Activated T-helper 9 cell treated with anti-CD3 and anti-CD28 coated beads, Interleukin-2, amount 50 U/mL, for 16 hours (primary cell): Measurements from ENCODE around the gene P4HA2.
A peak's percentile ranks its signal among the peaks of the same experiment; 100 is the strongest.

Experiments used
- DNase-seq: peaks from one replicate; pipeline ENCODE4 v3.0.0-alpha.2; 2020; ENCODE audit warnings: low read depth

The P4HA2 gene

DNA sequence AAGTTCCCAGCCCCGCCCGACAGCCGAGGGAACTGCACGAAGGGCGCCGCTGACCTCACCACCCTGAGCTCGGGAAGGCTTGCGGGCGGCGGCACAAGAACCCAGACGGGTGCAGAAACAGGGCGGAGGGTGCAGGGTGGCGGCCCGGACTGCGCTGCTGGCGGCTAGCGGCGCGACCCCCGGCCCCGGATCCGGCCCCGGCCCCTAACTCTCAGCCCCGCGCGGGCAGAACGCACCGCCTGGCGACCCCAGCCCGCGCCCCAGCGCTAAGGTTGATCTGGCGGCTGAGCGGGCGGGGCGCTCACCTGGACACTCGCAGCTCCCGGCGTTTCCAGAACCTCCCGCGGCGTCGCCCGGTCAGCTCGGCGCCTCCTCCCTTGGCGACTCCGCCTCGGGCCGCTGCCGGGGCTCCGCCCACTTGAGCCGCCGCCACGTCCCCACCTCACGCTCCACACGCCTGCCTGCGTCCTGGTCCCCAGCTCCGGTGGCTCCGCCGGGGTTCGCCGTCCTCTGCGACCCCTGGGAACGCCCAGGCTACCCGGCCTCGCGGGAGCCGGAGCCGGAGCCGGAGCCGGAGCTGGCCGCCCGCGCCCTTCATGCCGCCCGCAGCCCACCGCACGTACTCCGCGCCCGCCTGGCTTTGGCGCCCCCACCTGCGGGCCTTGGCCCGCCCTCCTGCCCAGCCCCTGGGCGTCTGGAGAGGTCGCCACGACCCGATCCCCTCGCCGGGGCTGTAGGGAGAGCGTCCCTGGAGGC, at the start of gene P4HA2:
Gene P4HA2, minus strand, starts transcription at position 369 of the 756 bp plus-strand sequence. CDS start 9,227 bp downstream, outside the sequence.
- DNase-seq, result peak; percentile 19

- no peak for DNase-seq
These were observed 49.6 kb upstream of the P4HA2 start for GRCh38 chr5:132277256-132277655.

DNA sequence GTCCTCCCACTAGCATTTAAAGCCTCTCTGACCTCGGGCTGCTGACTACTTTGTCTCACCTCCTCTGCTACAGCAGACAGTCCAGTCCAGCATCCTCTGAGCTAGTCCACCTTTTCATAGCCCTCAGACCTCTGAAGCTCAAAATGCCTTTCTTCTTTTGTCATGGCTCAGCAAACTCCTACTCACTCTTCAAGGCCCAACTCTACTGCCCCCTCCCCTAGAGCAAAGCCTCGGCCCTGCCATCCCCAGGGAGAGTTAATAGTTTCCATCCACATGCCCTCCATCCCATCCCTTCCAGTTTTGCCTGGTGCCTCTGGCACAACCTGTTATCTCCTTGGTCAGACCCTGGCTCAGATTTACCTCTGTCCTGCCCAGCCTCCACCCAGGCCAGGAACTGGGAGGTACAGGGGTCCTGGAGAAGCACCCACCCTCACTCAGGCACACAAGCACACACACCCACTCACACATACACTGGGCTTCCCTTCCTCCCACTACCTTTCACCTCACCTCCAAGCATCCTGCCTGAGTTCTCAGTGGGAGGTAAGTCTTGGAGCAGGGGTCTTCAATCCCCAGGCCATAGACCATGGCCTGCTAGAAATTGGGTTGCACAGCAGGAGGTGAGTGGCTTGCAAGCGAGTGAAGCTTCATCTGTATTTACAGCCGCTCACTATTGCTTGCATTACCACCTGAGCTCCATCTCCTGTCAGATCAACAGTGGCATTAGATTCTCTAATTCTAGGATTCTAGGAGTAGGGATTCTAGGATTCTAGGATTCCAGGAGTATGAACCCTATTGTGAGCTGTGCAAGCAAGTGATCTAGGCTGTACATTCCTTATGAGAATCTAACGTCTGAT, 47.9 kb upstream of the P4HA2 start:
- DNase-seq, result no peak

GRCh38 chr5:132274050-132274792, 46.6 kb upstream of the P4HA2 start:
- DNase-seq, result no peak

DNA sequence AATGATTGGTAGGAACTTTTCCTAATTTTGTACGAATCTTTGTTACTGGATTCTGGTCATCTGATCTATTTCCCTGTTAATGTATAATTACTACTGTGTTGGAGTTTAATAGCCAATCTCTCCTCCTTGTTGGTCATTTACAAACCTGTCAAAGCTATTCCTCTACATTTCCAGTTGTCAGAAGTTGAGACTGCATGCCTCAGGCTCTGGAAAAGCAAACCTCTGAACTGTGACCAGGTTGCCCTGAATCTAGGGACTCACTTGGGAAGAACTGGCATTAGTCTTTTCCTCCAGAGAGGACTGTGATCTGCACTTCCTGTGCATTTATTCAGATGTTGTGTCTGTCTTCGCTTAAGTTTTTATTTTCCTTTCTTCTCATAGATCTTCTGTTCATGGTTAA, 46.0 kb upstream of the P4HA2 start:
- DNase-seq, result no peak

- DNase-seq, result peak; percentile 48
These were observed 44.9 kb upstream of the P4HA2 start for GRCh38 chr5:132272311-132273210.

GRCh38 chr5:132271251-132272246, 43.9 kb upstream of the P4HA2 start:
- no peak for DNase-seq

GRCh38 chr5:132270706-132271105, 43.1 kb upstream of the P4HA2 start:
- DNase-seq, result no peak

- no peak for DNase-seq
These were observed 42.6 kb upstream of the P4HA2 start for GRCh38 chr5:132270335-132270665.

GRCh38 chr5:132269635-132270334, 42.1 kb upstream of the P4HA2 start:
- DNase-seq, result no peak

DNA sequence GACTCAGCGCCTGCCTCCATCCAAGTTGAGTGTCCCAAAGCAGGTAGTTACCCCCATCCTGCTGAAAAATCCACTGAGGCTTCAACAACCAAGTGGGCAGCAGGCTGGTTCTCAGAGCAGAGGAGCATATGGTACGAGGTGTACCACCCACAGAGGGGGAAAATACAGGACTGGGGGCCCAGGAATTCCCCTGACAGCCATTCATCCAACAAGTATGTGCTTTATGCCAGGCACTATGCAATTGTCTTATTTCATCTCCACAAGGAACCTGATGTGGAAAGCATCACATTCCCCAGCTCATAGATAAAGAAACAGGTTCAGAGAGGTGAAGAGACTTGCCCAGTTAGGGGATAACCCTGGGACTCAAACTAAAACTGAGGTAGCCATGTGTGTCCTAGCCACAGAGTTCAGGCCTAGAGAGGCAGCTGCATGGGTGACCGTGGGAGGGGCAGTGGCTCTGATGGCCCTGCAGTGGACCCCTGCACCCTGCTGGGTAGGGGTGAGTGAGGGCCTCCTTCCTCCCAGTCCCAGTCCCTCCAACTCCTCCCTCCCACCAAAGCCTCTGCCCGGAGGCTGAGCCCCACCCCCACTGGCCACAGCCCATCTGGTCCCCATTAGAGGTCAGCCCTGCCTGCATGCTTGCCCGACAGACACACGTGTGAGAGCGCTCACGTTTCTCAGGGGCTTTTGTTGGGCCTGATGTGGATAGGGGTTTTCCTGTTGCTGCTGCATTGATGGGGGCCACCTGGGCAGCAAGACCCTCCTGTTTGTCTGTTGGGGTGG, 41.3 kb upstream of the P4HA2 start:
- DNase-seq, result no peak

DNA sequence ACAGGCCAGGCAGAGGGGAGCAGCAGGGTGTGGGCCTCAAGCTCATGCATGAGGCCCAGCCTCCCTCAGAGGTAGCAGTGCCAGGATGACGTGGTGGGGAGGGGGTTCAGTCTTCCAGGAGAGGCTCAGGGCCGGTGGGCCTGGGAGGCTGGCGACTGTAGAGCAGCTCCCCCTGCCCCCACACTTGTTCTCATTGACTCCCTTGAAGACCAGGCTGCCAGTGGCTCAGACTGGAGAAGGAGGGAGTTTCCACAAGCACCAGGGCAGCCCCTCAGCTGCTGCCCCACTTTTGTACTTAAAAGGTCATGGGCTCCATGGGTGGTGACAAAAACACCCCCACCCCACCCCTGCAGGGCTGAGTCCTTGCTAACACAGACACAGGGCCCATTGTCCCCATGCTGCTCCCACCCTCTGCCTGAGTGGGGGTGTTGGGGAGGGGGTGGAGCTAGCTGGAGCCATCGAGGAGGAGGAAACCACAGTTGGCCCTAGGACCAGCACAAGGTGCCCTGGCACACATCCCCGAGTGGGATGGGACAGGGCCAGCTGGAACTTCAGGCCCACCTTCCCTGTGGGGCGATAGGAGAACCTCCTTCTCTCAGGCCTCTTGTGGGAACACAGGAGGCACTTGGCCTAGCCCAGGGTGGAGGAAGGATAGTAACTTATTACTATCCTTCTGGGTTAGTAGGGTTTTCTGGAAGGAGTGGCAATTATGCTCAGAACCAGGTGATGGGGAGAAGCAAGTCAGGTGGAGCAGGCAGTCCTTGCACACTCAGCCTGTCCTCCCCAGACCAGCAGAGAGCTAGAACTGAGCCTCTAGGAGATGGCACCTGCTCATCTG, 40.5 kb upstream of the P4HA2 start:
- no peak for DNase-seq

- DNase-seq, result no peak
These were observed 39.6 kb upstream of the P4HA2 start for GRCh38 chr5:132267166-132267739.

DNA sequence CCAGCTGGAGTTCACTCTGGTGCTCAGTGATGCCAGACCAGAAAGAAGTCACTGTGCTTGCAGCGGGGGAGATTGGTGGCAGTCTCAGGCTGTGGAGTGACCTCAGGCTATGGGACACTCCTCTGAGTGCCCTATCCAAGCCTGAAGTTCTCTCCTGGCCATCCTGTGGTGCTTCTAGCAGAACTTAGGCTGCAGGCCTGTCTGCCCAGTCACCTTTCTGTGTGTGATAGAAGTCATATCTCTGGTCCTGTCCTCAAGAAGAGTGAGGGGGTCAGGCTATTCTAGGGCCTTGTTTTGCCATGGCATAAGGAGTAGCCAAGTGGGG, 39.1 kb upstream of the P4HA2 start:
- no peak for DNase-seq

DNA sequence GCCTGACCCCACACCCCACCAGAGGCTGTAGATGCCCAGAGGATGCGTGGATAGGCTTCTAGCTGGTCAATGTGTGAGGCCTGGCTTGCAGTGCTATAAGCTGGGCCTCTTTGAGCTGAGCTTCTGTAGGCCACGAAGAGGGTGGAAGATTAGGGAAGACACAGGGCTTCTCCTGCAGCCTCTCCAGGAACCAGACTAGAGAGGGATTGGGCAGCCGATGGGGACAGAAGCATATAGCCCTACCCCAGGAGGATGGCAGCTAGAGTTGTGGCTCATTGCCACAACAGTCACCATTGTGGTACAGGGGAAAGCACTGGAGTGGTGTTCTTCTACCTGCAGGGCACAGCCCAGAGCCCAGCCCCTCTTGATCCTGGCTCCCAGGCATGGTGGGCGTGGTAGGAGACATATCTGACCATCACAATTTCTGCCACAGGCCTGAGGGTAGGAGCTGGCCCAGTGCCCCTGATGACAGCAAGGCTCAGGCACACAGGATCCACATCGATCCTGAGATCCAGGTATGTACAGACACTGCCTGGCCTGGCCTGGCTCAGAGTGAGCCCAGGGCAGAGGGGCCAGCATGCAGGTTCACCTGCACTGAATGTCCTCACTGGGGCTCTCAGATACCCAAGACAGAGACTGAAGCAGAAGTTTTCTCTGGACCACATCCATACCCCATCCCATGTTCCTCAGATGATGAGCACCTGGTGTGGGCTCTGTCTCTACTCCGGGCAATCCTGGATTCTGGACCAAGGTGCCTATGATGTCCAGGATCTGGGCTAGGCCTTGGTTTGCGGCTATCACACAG, 38.6 kb upstream of the P4HA2 start:
- DNase-seq, result no peak

DNA sequence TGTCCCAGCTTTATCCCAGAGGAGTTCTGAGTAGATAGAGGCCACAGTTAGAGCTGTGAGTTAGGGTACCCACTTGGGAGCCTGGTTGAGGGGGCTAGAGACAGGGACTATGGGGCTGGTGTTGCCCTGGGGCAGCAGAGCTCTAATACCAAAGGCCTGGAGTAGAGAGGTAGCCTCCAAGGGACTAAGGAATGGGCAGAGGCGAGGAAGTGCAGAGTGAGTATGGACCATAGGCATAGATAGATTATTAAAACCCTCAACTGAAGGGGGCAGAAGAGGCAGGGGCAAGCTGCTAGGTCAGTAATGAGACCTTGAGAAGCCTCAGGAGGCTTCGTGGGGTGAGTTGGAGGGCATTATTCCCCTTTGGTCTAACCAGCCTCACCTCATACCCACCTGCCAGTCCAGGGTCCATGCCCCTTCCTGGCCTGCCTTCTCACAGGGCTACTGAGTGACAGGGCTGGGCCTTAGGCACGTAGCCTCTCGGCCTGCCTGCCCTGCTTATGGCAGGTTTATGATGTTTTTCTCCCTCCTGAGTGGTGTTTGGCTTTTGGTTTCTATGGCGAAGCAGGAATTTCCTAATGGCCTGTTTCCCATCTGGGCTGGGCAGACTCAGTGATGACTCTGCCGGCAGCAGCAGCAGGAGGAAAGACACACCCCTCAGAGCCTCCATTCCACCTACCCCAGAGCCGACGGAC, 37.8 kb upstream of the P4HA2 start:
- DNase-seq, result no peak
